AG04450 (cell line): ENCODE measurements around the gene STAT4. TPM values are rescaled to one million over a fixed set of nuclear protein-coding genes. Genes with fewer than 3 reads are reported as not detected.

ENCODE experiments used
- CTCF ChIA-PET: fragments of 300-600, 350-600 bp; formaldehyde crosslinking; extraction: SDS; loops from one replicate; lab custom pipeline; 2022; ENCODE audit warnings: antibody characterized with exemption, inconsistent platforms; lab: Charles Lee
- POLR2A ChIA-PET: fragments of 350-600 bp; formaldehyde crosslinking; extraction: SDS; loops from one replicate; lab custom pipeline; 2021; ENCODE audit warnings: antibody characterized with exemption, inconsistent platforms; lab: Yijun Ruan, JAX
- DNase-seq: peaks from one replicate; pipeline ENCODE4 v3.0.0-alpha.2; 2011; ENCODE audit warnings: low read depth, low spot score
- H3K27ac ChIP-seq: one replicate; pipeline ENCODE4 v1.5.1; 2012; ENCODE audit warnings: low read depth, low read length, control low read depth
- H3K27me3 ChIP-seq: one replicate; pipeline ENCODE4 v1.6.0; 2012; ENCODE audit warnings: low read length; ENCODE audit not compliant: control insufficient read depth, insufficient read depth
- H3K4me3 ChIP-seq: 2 replicates; pipeline ENCODE4 v1.5.1; 2011; ENCODE audit warnings: mild to moderate bottlenecking, low read depth, low read length, control low read depth
- H3K9me3 ChIP-seq: 2 replicates; pipeline ENCODE4 v1.5.1; 2012; ENCODE audit warnings: low read length; ENCODE audit not compliant: control insufficient read depth, insufficient read depth
- polyA plus RNA-seq: library from polyadenylated mRNA; depleted of rRNA; stranded (reverse); fragments of >200 nt; gene quantifications from 2 replicates; pipeline ENCODE4 v1.2.3, GENCODE V29; 2011
- TF ChIP-seq, protein P1 (sequence below): IDR thresholded peaks from 2 replicates; pipeline ENCODE4 v1.5.1; 2011; ENCODE audit warnings: low read depth, low read length, control low read depth, inconsistent platforms

The STAT4 gene
- polyA plus RNA-seq, 1 experiment, result 1.3 TPM

DNA sequence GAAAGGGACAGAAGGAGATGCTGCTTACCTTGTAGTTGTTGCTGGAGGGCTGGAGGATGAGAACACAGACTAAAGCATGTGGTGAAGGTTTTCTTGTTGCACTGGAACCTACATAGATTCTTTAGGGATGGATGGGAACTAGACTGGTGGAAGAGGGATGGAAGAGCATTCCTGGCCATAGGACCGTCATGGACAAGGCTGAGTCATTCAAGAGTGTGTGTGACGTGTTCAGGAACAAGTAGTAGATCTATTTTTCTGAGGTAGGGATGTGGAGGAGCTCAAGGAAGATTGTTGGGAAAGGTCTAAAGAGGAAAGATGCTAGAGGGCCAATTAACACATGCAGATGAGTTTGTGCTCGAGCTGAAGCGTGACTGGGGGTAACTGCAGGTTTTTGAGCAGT, 6.6 kb downstream of the STAT4 start:
- DNase-seq, result no peak
- Histone ChIP-seq H3K27me3 (no peaks in the 10 kb centered on the region), H3K27ac (no peak overlapping the region), H3K9me3 (no peaks in the 10 kb centered on the region), H3K4me3 (no peak overlapping the region)
- TF ChIP-seq, protein P1, sequence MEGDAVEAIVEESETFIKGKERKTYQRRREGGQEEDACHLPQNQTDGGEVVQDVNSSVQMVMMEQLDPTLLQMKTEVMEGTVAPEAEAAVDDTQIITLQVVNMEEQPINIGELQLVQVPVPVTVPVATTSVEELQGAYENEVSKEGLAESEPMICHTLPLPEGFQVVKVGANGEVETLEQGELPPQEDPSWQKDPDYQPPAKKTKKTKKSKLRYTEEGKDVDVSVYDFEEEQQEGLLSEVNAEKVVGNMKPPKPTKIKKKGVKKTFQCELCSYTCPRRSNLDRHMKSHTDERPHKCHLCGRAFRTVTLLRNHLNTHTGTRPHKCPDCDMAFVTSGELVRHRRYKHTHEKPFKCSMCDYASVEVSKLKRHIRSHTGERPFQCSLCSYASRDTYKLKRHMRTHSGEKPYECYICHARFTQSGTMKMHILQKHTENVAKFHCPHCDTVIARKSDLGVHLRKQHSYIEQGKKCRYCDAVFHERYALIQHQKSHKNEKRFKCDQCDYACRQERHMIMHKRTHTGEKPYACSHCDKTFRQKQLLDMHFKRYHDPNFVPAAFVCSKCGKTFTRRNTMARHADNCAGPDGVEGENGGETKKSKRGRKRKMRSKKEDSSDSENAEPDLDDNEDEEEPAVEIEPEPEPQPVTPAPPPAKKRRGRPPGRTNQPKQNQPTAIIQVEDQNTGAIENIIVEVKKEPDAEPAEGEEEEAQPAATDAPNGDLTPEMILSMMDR, result no peak
- ChIA-PET POLR2A (no interaction called here), CTCF (interaction anchor here (0.6 to 3.0 kb wide), 2 partner anchors 11 to 357 kb away, joined by 3 to 21 read pairs; no protein-coding TSS in a partner anchor)

DNA sequence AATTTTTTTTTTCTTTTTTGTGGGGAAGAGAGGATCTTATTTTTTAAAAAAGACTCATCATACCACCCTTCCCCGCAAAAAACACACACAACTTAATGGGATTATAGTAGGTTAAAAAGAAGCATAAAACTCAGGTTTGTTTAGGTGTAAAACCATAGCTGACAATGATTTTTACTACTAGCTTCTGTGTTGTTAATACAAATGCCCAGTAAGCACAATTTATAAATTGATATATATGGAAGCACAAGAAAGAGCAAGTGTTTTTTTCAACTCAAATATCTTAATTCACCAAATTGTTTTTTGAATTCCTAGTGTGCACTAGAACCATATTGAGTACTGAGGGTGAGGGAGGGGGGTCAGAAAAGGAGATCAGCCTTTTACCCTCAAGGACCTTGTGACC, 7.0 kb downstream of the STAT4 start:
- Histone ChIP-seq H3K4me3 (no peak overlapping the region), H3K27ac (no peak overlapping the region), H3K27me3 (no peaks in the 10 kb centered on the region), H3K9me3 (no peaks in the 10 kb centered on the region)
- POLR2A ChIA-PET, result no interaction called here
- TF ChIP-seq, protein P1, result no peak
- no peak for DNase-seq
- CTCF ChIA-PET, result interaction anchor here (3.0 kb wide), 1 partner anchor 11 kb away, joined by 21 read pairs; no protein-coding TSS in a partner anchor

DNA sequence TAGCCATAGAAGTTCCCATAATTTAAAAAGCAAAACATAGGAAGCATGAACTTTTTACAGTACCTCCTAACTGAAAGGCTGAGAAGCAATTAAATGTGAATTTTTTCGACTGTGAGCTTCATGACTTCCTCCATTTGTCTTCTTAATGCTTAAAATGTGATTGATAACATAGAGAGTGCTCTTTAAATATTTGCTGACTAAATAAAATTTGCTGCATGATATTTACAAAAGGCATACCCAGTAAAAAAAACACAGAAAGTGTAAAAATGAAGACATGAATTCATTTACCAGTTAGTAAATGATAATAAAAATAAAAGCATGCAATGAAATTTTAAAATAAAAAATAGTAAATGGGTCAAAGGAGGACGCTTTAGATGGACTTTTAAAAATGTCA, 21.9 kb downstream of the STAT4 start:
- Histone ChIP-seq H3K9me3 (no peaks in the 10 kb centered on the region), H3K27ac (no peak overlapping the region), H3K27me3 (no peaks in the 10 kb centered on the region), H3K4me3 (no peak overlapping the region)
- ChIA-PET POLR2A (no interaction called here), CTCF (no interaction called here)
- TF ChIP-seq, protein P1, result no peak
- no peak for DNase-seq

DNA sequence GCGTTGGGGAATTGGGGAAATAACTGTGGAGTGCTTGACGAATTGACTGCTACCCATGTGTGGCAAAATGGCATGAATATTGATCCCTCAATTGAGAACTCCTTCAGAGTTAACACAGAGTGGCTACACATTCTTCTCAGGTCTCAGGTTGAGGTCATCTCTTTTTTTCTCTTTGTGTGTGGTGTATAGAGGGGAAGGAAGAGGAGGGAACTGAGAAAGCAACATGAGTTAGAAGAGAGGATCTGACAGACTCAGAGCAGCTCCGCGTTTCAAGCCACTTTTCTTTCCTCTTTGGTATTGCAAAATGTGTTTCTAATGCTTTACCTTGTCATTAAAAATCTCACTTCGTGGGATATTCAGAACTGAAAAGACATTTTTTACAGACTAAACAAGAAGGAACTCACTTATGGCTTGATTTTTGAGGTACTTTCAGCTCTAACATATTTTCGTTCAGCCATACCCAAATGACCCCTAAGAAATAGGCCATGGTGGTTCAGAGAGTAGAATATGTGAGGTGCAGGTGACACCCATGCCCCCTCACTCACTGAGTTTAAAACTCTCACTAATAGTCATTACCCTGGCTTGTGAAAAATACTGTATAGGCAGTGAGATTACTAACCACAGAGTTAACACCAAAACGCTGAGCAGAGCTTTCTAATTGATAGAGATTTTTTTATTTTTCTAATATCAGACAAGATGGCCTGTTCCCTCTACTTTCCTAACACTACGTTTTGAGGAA, 22.5 kb downstream of the STAT4 start:
- Histone ChIP-seq H3K27ac (no peak overlapping the region), H3K27me3 (no peaks in the 10 kb centered on the region), H3K4me3 (no peak overlapping the region), H3K9me3 (no peaks in the 10 kb centered on the region)
- TF ChIP-seq, protein P1, result no peak
- CTCF ChIA-PET, result no interaction called here
- no peak for DNase-seq
- POLR2A ChIA-PET, result no interaction called here

DNA sequence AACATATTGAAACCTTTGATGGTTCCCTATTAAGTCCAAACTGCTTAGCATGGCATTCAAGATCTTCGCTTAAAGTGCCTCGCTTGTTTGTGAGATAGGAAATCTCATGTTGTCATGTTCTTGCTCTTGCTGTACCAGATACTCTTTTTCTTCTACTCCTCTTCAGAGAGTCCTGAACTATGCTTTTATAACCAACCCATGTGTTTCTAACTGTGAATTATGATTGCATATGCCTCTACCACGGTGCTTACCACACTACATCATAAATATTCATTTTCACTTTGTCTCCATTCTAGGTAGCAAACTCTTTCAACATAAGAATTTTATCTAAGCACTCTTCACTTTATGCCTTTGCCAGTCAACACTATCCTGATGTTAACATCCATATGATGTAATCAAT, 23.6 kb downstream of the STAT4 start:
- Histone ChIP-seq H3K4me3 (no peak overlapping the region), H3K27ac (no peak overlapping the region), H3K9me3 (no peaks in the 10 kb centered on the region), H3K27me3 (no peaks in the 10 kb centered on the region)
- CTCF ChIA-PET, result no interaction called here
- DNase-seq, result no peak
- TF ChIP-seq, protein P1, result no peak
- POLR2A ChIA-PET, result no interaction called here
